HG02870 (cell line): ENCODE data around the gene SUCNR1.
"Not testable (repeated sequence)": the region's sequence is repeated elsewhere in the genome, so short reads cannot be mapped to it uniquely, and the experiment has no call there.

Source experiments
- ATAC-seq: cut with Tn5 transposase; IDR thresholded peaks from one replicate; pipeline ENCODE4 v1.9.1; 2021; ENCODE audit warnings: mild to moderate bottlenecking, moderate library complexity; ENCODE audit not compliant: unreplicated experiment

Gene SUCNR1, protein sequence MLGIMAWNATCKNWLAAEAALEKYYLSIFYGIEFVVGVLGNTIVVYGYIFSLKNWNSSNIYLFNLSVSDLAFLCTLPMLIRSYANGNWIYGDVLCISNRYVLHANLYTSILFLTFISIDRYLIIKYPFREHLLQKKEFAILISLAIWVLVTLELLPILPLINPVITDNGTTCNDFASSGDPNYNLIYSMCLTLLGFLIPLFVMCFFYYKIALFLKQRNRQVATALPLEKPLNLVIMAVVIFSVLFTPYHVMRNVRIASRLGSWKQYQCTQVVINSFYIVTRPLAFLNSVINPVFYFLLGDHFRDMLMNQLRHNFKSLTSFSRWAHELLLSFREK

DNA sequence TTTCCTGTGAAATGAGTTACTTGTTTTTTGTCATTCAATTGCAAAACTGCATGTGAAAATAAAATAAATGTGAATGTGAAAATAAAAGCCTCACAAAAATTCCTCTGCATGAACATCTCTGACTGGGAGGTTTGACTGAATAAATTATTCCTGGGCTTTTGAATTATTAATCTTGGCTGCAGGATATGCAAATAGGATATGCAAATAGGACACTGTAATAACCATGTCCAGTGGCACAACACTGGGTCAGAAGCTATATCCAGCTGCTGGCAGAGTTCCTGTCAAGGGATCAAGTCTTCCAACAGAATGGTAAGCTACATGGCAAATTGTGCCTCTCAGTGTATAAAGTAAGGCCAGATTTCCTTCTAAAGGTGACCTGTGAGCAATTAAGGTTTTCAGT lies at the start of gene SUCNR1:
Gene SUCNR1, plus strand, starts transcription at position 246 of the 400 bp plus-strand sequence. CDS start 6,250 bp downstream, outside the sequence.
- no peak for ATAC-seq

DNA sequence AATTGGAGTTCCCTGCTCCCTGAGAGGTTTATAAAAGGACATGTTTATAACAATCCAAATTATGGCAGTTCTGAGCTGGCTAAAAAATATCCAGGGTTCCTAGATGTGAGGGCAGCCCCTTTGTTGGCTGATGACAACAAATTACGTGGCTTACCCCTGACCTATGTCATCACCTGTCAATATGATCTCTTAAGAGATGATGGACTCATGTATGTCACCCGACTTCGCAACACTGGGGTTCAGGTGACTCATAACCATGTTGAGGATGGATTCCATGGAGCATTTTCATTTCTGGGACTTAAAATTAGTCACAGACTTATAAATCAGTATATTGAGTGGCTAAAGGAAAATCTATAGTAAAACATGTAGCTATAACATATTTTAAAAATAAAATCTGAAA lies 45.6 kb upstream of the SUCNR1 start:
- no peak for ATAC-seq

DNA sequence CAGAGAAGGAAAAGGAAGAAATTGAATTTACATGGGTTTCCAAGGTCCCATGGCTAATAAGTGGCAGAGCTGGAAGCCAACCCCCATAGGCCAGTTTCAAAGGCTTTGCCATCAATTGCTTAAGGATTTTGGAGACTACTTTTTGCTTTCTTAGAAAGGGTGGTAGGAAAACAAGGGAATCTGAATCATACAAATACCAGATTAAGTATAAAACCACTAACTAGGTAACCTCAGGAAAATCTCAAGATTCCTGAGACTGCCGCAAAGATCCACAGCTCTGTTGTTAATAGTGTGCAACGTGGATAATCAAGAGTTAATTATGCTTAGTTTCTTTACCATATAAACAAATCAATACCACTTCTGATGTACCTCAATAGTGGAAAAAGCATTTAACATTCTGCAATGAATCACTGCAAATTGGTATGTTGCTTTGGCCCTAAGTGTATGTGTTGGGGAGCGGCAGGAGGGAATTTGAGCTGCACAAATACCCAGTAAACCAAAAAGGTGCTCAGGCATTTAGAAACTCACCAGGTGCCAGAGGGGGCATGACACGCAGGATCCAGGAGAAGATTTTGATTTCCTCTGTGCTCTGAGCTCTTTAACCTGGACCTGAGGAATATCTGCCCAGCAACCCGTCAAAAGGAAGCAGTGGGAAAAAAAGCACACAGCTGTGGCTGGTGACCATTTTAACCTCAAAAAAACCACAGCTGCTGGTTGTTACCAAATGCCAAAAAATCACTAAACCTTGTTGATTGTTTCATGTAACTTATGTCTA lies 37.5 kb upstream of the SUCNR1 start:
- ATAC-seq = no peak

DNA sequence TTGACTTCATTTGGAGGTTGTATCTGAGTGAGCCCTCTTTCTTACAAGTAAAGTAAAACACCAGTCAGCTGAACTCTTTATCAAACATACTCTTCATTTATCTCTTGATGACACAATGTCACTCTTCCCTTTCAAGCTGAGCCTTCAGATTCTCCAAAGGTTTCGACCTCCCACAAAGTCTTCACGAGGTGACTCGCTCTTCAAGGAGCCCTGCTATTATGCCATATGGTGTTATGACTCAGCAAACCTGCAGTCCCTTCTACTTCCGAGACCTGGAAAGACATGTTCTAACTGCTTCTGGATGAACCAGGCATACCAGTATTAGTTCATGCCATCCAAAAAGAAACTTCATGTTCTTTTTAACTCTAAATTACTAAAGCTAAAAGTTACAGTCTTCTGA lies 36.4 kb upstream of the SUCNR1 start:
- no peak for ATAC-seq

DNA sequence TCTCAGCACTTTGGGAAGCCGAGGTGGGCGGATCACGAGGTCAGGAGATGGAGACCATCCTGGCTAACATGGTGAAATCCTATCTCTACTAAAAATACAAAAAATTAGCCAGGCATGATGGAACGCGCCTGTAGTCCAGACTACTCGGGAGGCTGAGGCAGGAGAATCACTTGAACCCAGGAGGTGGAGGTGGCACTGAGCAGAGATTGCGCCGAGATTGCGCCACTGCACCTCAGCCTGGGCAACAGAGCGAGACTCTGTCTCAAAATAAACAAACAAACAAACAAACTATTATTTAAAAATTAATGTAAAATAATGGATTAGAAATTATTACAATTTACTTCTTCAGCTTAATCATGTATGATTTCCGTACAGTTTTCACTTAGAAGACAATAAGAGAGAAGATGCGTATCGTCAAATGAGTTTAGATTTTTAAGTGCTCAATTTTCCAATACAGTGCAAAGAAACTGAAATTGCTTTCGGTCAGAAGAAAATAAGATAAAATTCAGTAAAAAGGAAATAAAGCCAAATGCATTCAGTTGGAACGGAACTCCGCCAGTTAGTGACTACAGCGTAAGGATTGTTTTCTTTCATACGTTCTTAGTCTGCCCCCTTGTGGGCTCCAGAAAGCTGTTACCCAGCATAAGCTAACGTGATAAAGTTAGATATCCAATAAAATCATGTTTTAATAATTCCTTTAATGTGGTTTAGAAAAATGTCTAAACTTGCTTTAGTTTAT lies 34.7 kb upstream of the SUCNR1 start:
- peak; percentile 84 for ATAC-seq

DNA sequence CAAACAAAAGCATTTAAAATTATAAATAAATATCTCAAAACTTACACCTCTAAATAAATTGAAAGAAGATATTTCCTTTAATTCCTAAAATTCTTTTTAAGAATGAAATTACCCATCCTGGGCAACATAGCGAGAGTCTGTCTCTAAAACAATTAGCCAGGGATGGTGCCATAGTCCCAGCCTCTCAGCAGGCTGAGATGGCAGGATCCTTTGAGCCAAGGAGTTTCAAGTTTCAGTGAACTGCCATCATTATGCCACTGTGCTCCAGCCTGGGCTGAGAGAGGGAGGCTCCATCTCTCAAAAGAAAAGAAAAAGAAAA lies 34.2 kb upstream of the SUCNR1 start:
- no peak for ATAC-seq

DNA sequence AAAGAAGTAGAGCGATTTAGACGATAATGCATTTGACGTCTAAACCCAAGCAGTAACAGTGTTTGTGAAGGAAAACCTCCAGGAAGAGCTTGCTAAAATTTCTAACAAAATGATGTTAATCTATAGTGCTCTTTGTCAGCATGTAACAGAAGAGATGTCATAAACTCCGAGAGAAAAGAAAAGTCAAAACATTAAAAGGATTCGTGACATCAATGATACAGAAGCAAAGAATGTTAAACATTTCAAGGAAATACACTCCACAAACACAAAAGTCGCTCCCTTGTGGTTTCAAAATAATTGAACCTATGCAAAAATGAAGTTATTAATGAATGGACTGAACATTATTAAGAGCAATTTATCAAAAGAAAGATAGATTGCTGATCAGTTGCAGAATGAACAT lies 31.6 kb upstream of the SUCNR1 start:
- ATAC-seq = no peak

DNA sequence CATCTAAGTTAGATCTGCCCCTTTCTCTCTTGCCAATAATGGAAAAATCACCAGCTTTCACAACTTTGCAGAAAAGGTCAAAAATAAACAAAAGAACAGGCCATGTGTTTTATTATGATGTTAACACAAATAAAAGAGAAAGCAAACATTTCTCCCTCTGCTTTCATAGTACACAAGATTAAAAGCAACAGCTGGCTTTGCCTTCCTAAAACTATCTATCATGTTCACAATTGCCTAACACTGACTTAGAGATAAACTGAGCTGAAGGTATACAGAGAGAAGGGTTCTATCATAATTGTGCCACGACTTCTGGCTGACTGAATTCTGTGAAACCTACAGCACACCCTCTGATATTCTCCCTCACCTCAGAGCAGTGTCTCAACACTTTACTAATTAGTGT lies 30.2 kb upstream of the SUCNR1 start:
- ATAC-seq = no peak

DNA sequence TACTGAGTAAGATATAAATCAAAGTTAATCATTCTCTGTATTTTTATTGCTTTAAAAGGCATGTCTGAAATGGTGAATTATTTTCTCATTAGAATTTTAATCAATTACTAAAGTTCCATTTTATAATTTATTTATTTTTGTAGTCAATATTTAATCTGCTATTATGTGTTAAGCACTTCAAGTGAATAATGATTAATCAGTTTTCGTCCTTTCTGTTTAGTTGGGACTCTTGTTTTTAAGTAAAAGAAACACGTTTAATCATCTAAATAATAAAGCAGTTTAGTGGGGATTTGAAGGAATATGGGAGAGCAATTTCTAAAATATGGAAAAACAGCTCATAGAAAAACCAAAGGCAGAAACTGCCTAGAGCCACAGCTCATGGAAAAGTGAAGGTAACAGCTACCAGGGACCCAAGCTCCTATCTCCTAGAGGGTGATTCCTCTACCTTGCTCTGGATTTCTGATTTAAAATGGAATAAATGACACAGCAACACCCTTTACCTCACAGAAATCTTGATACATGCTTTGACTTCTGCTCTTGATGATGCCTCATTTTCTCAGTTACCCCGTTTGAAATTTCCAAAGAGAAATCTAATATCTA lies 28.0 kb upstream of the SUCNR1 start:
- no peak for ATAC-seq

DNA sequence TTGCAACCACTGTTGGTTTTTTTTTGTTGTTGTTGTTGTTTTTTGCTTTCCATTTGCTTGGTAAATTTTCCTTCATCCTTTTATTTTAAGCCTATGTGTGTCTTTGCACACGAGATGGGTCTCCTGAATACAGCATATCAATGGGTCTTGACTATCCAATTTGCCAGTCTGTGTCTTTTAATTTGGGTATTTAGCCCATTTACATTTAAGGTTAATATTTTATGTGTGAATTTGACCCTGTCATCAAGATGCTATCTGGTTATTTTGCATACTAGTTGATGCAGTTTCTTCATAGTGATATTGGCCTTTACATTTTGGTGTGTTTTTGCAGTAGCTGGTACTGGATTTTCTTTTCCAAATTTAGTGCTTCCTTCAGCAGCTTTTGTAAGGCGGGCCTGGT lies 23.4 kb upstream of the SUCNR1 start:
- not testable (repeated sequence) for ATAC-seq

DNA sequence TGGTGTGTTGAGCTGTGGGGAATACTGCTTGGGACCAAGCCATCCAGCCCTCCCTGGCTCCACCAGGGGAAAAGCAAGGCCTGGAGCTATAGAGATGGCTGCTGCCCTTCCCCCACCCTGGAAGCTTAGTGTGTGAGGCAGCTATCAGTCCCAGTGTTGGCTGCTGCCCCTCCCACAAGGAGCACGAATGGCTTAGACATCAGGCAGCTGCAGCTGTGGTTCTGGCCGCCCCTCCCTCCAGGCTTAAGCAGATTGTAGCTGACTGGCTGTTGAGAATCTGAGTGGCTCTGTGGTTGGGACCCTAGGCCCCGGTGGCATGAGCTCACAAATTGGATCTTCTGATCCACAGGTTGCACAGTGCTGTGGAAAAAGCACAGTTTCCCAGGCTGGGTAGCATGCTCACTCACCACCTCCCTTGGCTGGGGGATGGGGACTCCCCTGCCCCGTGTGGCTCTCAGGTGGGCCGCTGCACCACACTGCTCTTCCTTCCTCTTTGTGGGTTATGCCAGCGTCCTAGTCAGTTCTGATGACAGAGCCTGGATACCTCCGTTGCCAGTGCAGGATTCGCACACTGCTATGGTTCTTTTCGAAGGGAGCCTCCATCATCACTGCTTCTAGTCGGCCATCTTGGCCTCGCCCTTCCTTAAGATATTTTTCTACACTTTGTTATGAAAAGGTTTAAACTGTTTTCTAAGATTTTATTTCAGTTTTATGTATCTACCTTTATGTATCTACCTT lies 21.2 kb upstream of the SUCNR1 start:
- ATAC-seq = no peak

DNA sequence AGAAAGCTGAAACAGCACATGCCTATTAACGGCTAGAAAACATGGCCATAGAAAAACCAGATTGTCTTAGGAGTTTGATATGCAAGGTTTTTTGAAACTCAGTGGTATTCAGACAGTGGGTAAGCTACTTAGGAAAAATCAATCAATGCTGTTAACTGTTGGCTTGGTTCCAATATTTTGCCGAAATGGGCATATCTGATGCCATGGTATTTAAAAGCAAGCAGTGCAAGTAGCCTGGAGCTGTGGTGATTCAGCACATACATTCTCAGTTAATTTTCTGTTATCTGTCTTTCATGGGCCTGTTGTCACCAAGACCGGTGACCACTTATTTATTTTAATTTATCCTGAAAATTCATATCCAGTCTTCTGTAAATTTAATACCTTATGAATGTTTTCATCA lies 17.3 kb upstream of the SUCNR1 start:
- ATAC-seq = no peak

DNA sequence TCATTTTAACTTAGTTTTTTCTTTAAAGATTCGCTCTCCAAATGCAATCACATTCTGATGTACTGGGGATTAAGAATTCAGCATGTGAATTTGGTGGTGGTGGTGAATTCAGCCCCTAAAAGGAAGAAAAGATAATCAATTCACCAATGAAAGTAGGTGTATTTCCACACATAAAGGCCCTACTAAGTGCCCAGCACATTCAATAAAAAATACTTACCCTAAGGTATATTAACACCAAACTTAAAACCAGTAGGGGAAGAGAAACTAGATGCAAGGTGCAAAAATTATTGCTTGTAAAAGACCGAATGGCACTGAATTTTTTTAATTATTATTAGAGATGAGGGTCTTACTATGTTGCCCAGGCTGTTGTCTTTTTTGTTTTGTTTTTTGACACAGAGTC lies 16.8 kb upstream of the SUCNR1 start:
- no peak for ATAC-seq

DNA sequence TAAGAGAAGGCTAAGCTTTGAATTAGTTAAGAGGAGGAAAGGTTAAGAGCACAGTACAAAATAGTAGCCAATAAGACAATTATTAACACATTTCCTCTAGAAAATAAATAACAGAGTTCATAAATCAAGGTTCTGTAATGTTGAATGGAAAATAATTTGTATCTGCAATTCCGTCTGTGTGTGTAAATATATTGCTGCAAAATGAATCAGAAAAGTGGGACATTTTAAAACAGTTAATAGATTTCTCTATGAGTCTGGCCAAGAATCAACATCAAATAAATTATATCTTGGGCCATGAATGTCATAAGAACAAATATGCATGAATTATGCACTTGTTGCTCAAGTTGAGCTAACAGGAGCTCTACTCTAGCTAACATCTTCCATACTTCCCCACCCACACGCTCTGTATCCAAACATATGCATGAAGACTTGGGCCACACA lies 14.2 kb upstream of the SUCNR1 start:
- no peak for ATAC-seq

DNA sequence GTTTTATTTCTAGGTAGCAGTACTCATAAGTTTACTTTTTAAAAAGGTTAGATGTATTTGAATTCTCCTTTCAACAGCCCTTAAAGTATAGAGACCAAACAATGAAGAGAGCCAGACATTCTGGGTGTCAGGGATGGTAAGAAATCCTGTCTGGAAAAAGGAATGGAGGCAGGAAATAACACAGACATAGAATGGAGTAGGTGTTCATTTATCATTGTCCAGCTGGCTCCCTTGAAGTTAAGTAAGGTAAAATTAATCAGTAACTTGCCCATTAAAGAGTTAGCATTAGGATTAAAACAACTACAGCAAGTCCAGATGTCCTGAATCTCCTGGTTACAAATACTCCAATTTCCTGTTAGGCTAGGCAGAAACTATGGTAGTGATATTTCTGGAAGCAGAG lies 13.5 kb upstream of the SUCNR1 start:
- no peak for ATAC-seq

DNA sequence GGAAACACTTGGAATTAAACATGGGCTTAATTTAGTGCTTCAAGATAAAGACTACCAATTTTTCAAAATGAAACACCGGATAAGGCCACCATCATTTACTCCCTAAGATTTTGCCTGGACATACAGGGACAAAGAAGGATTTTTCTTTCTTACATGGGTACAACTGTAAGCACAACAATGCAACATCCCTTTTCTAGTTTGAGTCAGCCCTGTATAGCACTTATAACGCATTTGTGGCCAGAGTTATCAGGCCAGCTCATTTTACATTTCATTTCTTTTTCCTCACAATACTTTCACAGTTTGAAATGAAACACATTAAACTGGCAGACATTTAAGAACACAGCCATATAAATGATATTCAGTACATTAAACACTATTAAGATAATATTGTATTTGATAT lies 9.8 kb upstream of the SUCNR1 start:
- ATAC-seq = no peak

DNA sequence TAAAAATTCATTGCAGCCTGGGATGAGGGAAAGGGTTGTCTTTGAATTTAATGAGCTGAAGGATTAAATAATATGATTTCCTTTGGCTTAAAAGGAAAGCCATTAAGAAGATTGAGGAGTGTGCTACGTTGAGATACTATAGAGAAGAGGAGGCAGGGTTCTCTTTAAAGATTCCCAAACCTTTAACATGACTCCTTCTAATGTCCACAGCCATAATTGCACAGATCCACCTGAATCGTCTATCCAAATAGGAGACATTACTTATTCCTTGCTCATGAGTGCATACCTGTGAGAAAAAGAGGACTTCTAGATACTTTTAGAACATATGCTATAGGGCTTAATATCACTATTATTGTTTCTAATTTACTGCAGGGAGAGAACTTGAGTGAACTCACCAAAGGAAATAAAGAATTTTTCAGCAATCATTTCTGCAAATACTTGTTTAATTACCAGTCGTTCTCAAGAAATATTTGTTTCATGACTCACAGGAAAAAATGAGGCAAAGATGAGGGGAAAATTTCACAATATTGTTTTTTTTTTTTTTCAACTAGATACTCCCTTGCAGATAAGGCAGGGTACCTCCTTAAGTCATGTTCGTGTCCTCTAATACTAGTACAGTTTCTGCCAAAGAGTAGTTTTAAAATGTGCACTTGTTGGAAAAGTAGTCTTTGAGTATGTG lies 8.9 kb upstream of the SUCNR1 start:
- no peak for ATAC-seq

DNA sequence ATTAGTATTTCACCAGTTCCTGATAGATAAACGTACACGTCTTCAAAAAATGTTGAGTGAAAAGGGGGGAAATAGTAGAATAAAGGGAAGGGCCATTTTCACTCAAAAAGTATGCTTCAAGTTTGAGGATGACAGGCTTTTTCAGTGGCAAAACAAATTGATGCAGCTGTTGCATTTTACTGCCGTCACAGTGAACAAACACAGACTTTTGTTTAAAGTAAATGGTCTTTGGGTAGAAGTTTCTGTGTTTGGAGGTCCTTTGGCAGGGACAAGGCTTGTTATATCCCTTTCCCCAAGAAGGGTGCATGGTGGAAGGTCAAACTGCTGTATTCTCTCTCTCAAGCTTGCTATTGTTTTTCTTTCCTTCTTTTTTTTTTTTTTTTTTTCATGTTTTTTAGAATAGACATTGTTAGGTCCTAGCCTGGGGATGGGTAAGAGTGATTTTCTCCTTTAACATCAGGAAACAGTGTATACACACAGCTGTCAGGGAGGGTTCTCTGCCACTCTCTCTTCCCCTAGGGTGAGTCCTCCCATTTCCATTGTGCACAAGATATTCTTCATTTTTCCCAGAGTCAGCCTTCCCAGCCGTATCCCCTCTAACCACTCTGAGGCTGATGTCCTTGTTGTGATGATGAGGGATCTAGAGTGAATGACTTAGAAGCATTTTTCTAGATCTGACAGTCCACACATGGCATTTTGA lies 6.6 kb upstream of the SUCNR1 start:
- ATAC-seq = no peak

DNA sequence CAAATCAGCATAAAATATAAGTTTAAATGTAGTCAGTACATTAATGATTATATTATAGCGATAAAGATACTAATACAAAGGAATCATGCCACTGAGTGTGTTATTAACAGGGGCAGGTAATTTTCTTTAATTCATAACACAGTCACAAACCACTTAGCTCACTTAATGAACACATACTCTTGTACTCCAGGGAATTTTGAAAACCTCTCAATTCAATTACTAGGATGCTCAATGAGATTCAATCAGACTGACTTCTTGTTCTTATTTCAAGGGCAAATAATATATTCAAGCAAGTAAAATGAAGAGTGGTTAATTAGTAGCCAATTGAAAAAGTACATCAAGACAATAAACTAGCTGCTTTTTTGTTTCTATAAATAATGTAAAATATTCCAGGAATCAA lies 5.8 kb upstream of the SUCNR1 start:
- ATAC-seq = no peak

DNA sequence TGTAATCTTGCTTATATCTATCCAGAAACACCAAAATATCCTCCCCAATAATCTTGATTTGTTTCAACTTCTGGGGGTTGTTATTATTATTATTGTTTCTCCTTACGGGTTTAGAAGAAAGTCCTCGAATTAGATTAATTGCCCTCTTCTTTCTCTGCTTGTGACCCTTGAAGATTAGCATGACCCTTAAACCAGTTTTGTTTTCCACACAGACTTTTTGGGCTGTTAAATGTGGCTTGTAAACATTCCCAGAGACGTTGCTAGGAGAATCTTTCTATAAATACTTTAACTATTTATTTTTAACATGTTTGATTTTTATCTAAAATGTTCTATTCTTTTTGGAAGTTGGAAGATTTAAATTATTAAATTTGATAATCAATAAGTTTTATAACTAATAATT lies 4.3 kb upstream of the SUCNR1 start:
- ATAC-seq = no peak
